Measurements from ENCODE around the gene SND1.

DNA sequence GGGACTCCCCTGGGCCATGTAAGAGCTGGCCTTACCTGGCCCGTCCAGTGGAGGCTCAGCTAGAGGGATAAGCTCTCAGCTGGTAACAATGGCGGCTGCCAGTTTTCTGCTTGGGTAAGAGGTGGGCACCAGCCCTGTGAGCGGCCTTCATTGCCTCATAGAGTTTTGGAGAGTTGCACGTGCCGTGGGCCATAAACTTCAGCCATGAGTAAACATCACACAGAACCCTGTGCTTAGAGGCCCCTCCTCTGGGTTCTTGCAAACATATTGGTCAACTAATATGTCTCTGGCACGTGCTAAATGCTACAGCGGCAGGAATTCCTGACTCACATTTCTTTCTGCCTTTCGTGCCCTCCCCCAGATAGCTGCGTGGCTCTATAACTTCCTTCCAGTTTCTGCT is 485.2 kb downstream of the SND1 start:
- TF ChIP-seq POLR2A (IDR thresholded peaks at IDR 0.05): no peak
- TF ChIP-seq, protein P1, sequence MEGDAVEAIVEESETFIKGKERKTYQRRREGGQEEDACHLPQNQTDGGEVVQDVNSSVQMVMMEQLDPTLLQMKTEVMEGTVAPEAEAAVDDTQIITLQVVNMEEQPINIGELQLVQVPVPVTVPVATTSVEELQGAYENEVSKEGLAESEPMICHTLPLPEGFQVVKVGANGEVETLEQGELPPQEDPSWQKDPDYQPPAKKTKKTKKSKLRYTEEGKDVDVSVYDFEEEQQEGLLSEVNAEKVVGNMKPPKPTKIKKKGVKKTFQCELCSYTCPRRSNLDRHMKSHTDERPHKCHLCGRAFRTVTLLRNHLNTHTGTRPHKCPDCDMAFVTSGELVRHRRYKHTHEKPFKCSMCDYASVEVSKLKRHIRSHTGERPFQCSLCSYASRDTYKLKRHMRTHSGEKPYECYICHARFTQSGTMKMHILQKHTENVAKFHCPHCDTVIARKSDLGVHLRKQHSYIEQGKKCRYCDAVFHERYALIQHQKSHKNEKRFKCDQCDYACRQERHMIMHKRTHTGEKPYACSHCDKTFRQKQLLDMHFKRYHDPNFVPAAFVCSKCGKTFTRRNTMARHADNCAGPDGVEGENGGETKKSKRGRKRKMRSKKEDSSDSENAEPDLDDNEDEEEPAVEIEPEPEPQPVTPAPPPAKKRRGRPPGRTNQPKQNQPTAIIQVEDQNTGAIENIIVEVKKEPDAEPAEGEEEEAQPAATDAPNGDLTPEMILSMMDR (IDR thresholded peaks at IDR 0.05): no peak

Measured in esophagus squamous epithelium (tissue), 4 donors.